ENCODE data around the gene JHY.

JHY gene

GRCh38 chr11:122872046-122872445 is 10.5 kb upstream of the JHY start:
- DNase-seq: no peak

- peak; percentile 27 for DNase-seq
Observed at GRCh38 chr11:122874991-122875390, 7.6 kb upstream of the JHY start.

GRCh38 chr11:122877732-122878131 is 4.8 kb upstream of the JHY start:
- no peak for DNase-seq

GRCh38 chr11:122879785-122880184 is 2.8 kb upstream of the JHY start:
- DNase-seq: no peak

- peak; percentile 46 for DNase-seq
Observed at GRCh38 chr11:122882857-122883645, 492 bp downstream of the JHY start.

- no peak for DNase-seq
Observed at GRCh38 chr11:122883646-122883979, 1.1 kb downstream of the JHY start.

- no peak for DNase-seq
Observed at GRCh38 chr11:122888162-122888561, 5.6 kb downstream of the JHY start.

GRCh38 chr11:122893131-122893530 is 10.6 kb downstream of the JHY start:
- DNase-seq: no peak

GRCh38 chr11:122895563-122895962 is 13.0 kb downstream of the JHY start:
- peak; percentile 24 for DNase-seq

GRCh38 chr11:122897606-122898210 is 15.1 kb downstream of the JHY start:
- DNase-seq: peak; percentile 11

GRCh38 chr11:122898799-122899198 is 16.2 kb downstream of the JHY start:
- DNase-seq: no peak

- peak; percentile 50 for DNase-seq
Observed at GRCh38 chr11:122900587-122901202, 18.1 kb downstream of the JHY start.

- no peak for DNase-seq
Observed at GRCh38 chr11:122902951-122903350, 20.4 kb downstream of the JHY start.

- DNase-seq: peak; percentile 14
Observed at GRCh38 chr11:122910775-122911174, 28.2 kb downstream of the JHY start.

GRCh38 chr11:122917311-122917710 is 34.8 kb downstream of the JHY start:
- no peak for DNase-seq

GRCh38 chr11:122918734-122919133 is 36.2 kb downstream of the JHY start:
- DNase-seq: no peak

- DNase-seq: no peak
Observed at GRCh38 chr11:122920579-122920978, 38.0 kb downstream of the JHY start.

- no peak for DNase-seq
Observed at GRCh38 chr11:122922893-122923292, 40.3 kb downstream of the JHY start.

- no peak for DNase-seq
Observed at GRCh38 chr11:122923302-122923701, 40.7 kb downstream of the JHY start.

- peak; percentile 20 for DNase-seq
Observed at GRCh38 chr11:122931510-122931909, 49.0 kb downstream of the JHY start.

- DNase-seq: no peak
Observed at GRCh38 chr11:122933416-122933815, 50.9 kb downstream of the JHY start.

- DNase-seq: peak; percentile 23
Observed at GRCh38 chr11:122937983-122938382, 55.4 kb downstream of the JHY start.

- no peak for DNase-seq
Observed at GRCh38 chr11:122938557-122938956, 56.0 kb downstream of the JHY start.

- no peak for DNase-seq
Observed at GRCh38 chr11:122951211-122951610, 68.7 kb downstream of the JHY start.
